Activated CD4-positive, alpha-beta T cell treated with anti-CD3 and anti-CD28 coated beads for 36 hours (primary cell): ENCODE results near the gene PHLPP2. TPM values are rescaled to one million over a fixed set of nuclear protein-coding genes. Genes with fewer than 3 reads are reported as not detected.
"Not testable (repeated sequence)": the region's sequence is repeated elsewhere in the genome, so short reads cannot be mapped to it uniquely, and the experiment has no call there.

Experiments
- ATAC-seq: fragments of 200-7000 bp; cut with Tn5 transposase; one replicate; pipeline ENCODE4 v1.10.0; 2021; ENCODE audit warnings: mild to moderate bottlenecking, moderate library complexity
- CTCF ChIA-PET: fragments of 350-600 bp; sonication (Branson Sonifier 250); formaldehyde crosslinking; loops from one replicate; lab custom pipeline; 2021; ENCODE audit warnings: antibody characterized with exemption; lab: Charles Lee
- POLR2A ChIA-PET: fragments of 350-600 bp; sonication (Branson Sonifier 250); formaldehyde crosslinking; loops from one replicate; lab custom pipeline; 2021; ENCODE audit warnings: antibody characterized with exemption, inconsistent platforms; lab: Charles Lee
- DNase-seq: peaks from one replicate; pipeline ENCODE4 v3.0.0-alpha.2; 2020
- H3K27ac Mint-ChIP-seq: one replicate; pipeline ENCODE4 v1.8.0; 2021; ENCODE audit warnings: mixed read lengths
- H3K27me3 Mint-ChIP-seq: one replicate; pipeline ENCODE4 v1.8.0; 2021; ENCODE audit warnings: mixed read lengths
- H3K36me3 Mint-ChIP-seq: one replicate; pipeline ENCODE4 v1.8.0; 2021; ENCODE audit warnings: low read depth, mixed read lengths
- H3K4me1 Mint-ChIP-seq: one replicate; pipeline ENCODE4 v1.8.0; 2021; ENCODE audit warnings: mixed read lengths
- H3K4me3 Mint-ChIP-seq: one replicate; pipeline ENCODE4 v1.8.0; 2021; ENCODE audit warnings: mild to moderate bottlenecking, moderate library complexity, mixed read lengths
- H3K9me3 Mint-ChIP-seq: one replicate; pipeline ENCODE4 v1.8.0; 2021; ENCODE audit warnings: low read depth, mixed read lengths
- intact Hi-C, 2 experiments: fragments of 100-400 bp; cut with DNase I in 1 of 2; cut with micrococcal nuclease in 1 of 2; formaldehyde crosslinking; loops; one replicate each; pipeline versions ENCODE4 v1.14.2 to v1.15.1; 2022 to 2024; cut with DNase I, micrococcal nuclease
- total RNA-seq, 2 experiments: library from RNA; stranded (reverse); gene quantifications; one replicate each; pipeline ENCODE4 v1.2.3, GENCODE V29; 2021

The PHLPP2 gene
- total RNA-seq, 2 experiments from 2014 or later: 8.8 to 11.2 TPM

DNA sequence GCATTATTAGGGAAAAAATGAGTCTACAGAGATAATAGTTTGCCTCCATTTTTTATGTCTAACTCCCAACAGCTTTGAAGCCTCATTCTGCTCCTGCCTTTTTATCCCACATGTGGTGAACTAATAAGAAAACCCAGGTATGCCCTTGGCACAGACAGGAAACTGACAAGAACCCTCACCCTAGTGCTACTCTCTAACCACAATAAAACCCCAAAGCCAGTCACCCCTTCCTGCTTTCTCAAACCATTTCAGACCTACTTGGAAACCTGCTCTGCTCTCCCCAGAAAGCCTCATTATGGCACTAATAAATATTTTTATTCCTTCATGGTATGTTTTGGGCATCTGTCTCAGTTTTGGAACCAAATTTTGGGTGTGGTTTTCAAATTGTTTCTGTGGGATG is 102.4 kb downstream of the PHLPP2 start:
- ChIA-PET POLR2A (no interaction called here), CTCF (interaction anchor here (2.2 kb wide), 1 partner anchor 11 kb away, joined by 13 read pairs; no protein-coding TSS in a partner anchor)
- H3K9me3 Mint-ChIP-seq: no peaks in the 10 kb centered on the region
- H3K27ac Mint-ChIP-seq: no peak overlapping the region
- peaks cover 18% of the 10 kb centered on the region for H3K27me3 Mint-ChIP-seq
- no peak for ATAC-seq
- no peak overlapping the region for H3K4me3 Mint-ChIP-seq
- H3K36me3 Mint-ChIP-seq: no peaks in the 10 kb centered on the region
- H3K4me1 Mint-ChIP-seq: peaks cover 9% of the 10 kb centered on the region
- no peak for DNase-seq
- intact Hi-C loops: no loop called here

DNA sequence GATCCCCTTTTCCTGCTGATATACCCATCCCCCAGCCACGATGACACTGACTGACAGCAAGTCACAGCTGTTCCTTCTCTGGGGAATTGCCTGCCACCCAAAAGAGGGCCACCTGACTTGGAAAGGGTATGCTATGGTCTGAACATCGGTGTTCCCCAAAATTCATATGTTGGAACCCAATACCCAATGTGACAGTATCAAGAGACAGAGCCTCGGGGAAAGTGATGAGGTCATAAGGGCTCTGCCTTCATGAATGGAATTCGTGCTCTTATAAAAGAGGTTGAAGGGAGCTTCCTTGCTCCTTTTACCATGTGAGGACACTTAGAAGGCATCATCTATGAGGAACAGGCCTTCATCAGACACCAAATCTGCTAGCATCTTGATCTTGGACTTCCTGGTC is 106.1 kb downstream of the PHLPP2 start:
- ChIA-PET POLR2A (no interaction called here), CTCF (interaction anchor here (0.6 to 0.7 kb wide), 3 partner anchors 10 to 482 kb away, joined by 3 to 5 read pairs (median 3); no protein-coding TSS in a partner anchor)
- H3K4me3 Mint-ChIP-seq: no peak overlapping the region
- H3K4me1 Mint-ChIP-seq: peaks cover 7% of the 10 kb centered on the region
- H3K9me3 Mint-ChIP-seq: no peaks in the 10 kb centered on the region
- ATAC-seq: no peak
- intact Hi-C loops: no loop called here
- no peaks in the 10 kb centered on the region for H3K36me3 Mint-ChIP-seq
- no peak for DNase-seq
- H3K27ac Mint-ChIP-seq: no peak overlapping the region
- H3K27me3 Mint-ChIP-seq: peaks cover 14% of the 10 kb centered on the region

DNA sequence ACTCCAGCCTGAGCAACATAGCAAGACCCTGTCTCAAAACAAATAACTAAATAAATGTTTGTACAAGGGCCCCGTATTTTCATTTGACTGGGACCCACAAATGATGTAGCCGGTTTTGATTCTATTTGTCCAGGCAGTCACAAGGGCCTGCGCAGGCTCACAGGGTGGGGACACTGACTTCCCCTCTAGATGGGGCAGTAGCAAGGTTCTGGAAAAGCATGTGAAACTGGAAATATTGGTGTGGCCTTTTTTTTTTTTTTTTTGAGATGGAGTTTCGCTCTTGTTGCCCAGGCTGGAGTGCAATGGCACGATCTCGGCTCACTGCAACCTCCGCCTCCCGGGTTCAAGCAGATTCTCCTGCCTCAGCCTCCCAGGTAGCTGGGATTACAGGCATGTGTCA is 109.5 kb downstream of the PHLPP2 start:
- DNase-seq, H3K9me3 Mint-ChIP-seq, H3K36me3 Mint-ChIP-seq, H3K4me3 Mint-ChIP-seq, POLR2A ChIA-PET, ATAC-seq, H3K4me1 Mint-ChIP-seq, H3K27ac Mint-ChIP-seq: not testable (repeated sequence)
- intact Hi-C loops: loop anchor here in 1 of 2 experiments (5.0 kb wide), 1 partner anchor 113 kb away; no protein-coding TSS in a partner anchor
- CTCF ChIA-PET: interaction anchor here (0.6 to 1.2 kb wide), 3 partner anchors 24 to 29 kb away, joined by 3 to 4 read pairs (median 3); no protein-coding TSS in a partner anchor
- peaks cover 18% of the 10 kb centered on the region for H3K27me3 Mint-ChIP-seq

DNA sequence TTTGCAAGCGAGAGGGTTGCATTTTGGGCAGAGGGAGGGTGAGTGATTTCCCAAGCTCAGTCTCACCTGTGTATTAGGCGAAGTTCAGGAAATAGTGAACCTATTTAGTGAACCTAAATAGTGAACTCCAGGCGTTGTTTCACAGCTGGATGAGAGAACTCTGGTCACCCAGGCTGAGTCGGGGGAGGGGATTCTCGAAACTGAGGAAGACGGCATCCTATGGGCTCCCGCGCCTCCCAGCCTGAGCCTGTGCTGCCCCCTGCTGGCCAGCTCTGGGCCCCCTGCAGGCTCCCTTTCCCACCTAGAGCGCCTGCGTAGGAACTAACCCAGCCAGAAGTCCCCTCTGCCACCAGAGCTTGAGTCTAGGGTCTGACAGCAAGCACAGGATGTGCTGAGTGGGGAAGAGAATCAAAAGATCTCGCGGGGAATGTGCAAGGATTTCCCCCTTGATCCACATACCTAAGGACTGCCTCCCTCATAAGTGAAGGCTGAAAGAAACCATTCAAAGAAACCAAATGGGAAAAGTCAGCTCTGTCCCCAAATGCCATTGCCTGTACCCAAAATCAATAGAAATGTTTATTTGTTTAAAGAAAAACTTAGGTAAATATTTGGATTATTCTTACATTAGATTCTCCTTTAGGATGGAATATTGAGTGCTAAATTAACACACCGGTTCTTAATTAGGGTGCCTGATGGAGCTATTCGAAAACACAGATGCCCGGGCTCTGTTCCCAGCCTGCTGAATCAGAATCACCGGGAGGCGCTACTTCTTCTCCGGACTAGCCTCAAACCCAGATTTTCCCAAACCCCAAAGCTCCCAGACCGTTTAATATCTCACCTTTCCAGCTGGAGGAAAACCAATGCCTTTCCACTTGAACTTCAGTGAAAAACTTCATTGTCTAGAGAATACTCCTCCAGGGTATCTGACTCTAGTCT is 113.3 kb downstream of the PHLPP2 start:
- ATAC-seq (peak; percentile 84), DNase-seq (peak; percentile 90)
- intact Hi-C loops: loop anchor here (1.0 to 5.0 kb wide), 7 partner anchors 46 to 199 kb away; no protein-coding TSS in a partner anchor
- ChIA-PET CTCF (interaction anchor here (0.6 to 4.3 kb wide), 66 partner anchors 9 to 1797 kb away, joined by 3 to 57 read pairs (median 4); partner anchors contain the start of genes TAT and ZNF23), POLR2A (interaction anchor here (1.2 kb wide), 1 partner anchor 46 kb away, joined by 3 read pairs; no protein-coding TSS in a partner anchor)
- Mint-ChIP-seq H3K9me3 (no peaks in the 10 kb centered on the region), H3K36me3 (no peaks in the 10 kb centered on the region), H3K27ac (no peak overlapping the region), H3K27me3 (peaks cover 13% of the 10 kb centered on the region), H3K4me3 (no peak overlapping the region), H3K4me1 (peaks cover 14% of the 10 kb centered on the region)

DNA sequence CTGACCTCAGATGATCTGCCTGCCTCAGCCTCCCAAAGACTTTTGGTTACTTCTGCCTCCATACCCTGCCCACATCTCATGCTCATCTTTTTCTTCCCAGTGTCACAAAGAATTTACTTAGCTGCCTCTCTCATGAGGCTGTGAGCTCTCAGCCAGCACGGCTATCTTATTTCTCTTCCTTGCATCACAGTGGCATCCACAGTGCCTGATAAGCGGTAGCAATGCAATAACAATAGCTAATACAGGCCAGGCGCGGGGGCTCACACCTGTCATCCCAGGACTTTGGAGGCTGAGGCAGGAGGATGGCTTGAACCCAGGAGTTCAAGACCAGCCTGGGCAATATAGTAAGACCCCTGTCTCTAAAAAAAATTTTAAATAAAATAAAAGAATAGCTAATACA is 114.1 kb downstream of the PHLPP2 start:
- CTCF ChIA-PET: interaction anchor here (0.6 to 4.3 kb wide), 46 partner anchors 8 to 458 kb away, joined by 3 to 57 read pairs (median 5); partner anchors contain the start of genes TAT and ZNF23
- Mint-ChIP-seq H3K9me3 (no peaks in the 10 kb centered on the region), H3K4me3 (no peak overlapping the region), H3K27me3 (peaks cover 11% of the 10 kb centered on the region), H3K4me1 (peaks cover 14% of the 10 kb centered on the region), H3K27ac (no peak overlapping the region), H3K36me3 (no peaks in the 10 kb centered on the region)
- intact Hi-C loops: loop anchor here (1.0 to 5.0 kb wide), 4 partner anchors 108 to 198 kb away; no protein-coding TSS in a partner anchor
- ATAC-seq (no peak), DNase-seq (no peak)
- POLR2A ChIA-PET: interaction anchor here (1.2 kb wide), 1 partner anchor 46 kb away, joined by 3 read pairs; no protein-coding TSS in a partner anchor

DNA sequence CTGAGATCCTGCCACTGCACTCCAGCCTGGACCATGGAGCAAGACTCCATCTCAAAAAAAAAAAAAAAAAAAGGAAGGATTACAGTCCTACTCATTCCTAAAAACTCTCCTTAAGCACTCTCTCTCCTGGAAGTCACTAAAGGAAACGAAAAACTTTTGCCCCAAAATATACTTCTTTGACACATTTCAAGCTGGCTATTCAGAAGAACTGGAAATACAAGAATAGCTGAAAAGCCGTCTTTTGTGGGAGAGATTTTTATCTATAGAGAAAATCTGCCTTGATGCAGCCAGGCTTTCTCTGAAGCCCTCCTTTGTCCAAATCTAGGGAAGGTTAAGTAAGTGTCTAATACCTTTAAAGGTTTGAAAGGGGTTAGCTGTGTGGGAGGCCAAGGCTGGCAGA is 115.4 kb downstream of the PHLPP2 start:
- POLR2A ChIA-PET: interaction anchor here (0.7 kb wide), 1 partner anchor 504 kb away, joined by 5 read pairs; no protein-coding TSS in a partner anchor
- H3K27ac Mint-ChIP-seq: no peak overlapping the region

DNA sequence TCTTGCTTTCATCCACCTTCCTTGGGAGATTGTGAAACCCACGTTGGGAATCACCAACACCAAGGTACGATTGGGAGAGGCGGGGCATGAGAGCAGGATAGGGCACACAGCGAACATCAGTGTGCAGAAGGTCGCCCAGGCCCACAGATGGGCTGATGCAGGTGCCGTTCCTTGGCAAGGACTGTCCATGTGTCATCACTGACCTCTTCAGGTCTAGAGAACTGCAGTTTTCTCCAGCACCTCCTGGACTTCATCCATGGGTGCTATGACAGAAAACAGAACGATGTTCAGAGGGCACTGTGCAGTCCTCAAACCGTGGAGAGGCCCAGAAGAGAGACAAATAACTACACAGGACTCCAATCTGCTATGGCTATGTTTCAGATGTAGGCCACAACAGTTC is 123.7 kb downstream of the PHLPP2 start:
- H3K27me3 Mint-ChIP-seq: peaks cover 18% of the 10 kb centered on the region
- ChIA-PET POLR2A (no interaction called here), CTCF (no interaction called here)
- ATAC-seq: no peak
- no peaks in the 10 kb centered on the region for H3K4me1 Mint-ChIP-seq
- intact Hi-C loops: no loop called here
- DNase-seq: no peak
- no peak overlapping the region for H3K4me3 Mint-ChIP-seq
- no peaks in the 10 kb centered on the region for H3K9me3 Mint-ChIP-seq
- H3K36me3 Mint-ChIP-seq: no peaks in the 10 kb centered on the region
- no peak overlapping the region for H3K27ac Mint-ChIP-seq

More for the DNA sequence above, 115.4 kb downstream of the PHLPP2 start:
- Mint-ChIP-seq H3K36me3 (no peaks in the 10 kb centered on the region), H3K4me3 (no peak overlapping the region), H3K27me3 (peaks cover 11% of the 10 kb centered on the region), H3K9me3 (no peaks in the 10 kb centered on the region), H3K4me1 (peaks cover 14% of the 10 kb centered on the region)
- CTCF ChIA-PET: interaction anchor here (0.6 to 4.3 kb wide), 6 partner anchors 16 to 197 kb away, joined by 3 to 57 read pairs (median 4); no protein-coding TSS in a partner anchor
- no peak for DNase-seq
- intact Hi-C loops: no loop called here
- no peak for ATAC-seq

DNA sequence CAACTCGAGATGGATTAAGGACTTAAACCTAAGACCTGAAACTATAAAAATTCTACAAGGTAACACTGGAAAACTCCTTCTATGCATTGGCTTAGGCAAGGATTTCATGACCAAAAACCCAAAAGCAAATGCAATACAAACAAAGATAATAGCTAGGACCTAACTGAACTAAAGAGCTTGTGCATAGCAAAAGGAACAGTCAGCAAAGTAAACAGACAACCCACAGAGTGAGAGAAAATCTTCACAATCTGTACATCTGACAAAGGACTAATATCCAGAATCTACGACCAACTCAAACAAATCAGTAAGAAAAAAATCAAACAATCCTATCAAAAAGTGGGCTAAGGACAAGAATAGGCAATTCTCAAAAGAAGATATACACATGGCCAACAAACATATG is 126.1 kb downstream of the PHLPP2 start:
- ATAC-seq, DNase-seq, POLR2A ChIA-PET, intact Hi-C loops, H3K36me3 Mint-ChIP-seq, H3K4me1 Mint-ChIP-seq, H3K4me3 Mint-ChIP-seq, H3K9me3 Mint-ChIP-seq, H3K27ac Mint-ChIP-seq: not testable (repeated sequence)
- CTCF ChIA-PET: interaction anchor here (2.9 kb wide), 1 partner anchor 13 kb away, joined by 9 read pairs; no protein-coding TSS in a partner anchor
- peaks cover 26% of the 10 kb centered on the region for H3K27me3 Mint-ChIP-seq

DNA sequence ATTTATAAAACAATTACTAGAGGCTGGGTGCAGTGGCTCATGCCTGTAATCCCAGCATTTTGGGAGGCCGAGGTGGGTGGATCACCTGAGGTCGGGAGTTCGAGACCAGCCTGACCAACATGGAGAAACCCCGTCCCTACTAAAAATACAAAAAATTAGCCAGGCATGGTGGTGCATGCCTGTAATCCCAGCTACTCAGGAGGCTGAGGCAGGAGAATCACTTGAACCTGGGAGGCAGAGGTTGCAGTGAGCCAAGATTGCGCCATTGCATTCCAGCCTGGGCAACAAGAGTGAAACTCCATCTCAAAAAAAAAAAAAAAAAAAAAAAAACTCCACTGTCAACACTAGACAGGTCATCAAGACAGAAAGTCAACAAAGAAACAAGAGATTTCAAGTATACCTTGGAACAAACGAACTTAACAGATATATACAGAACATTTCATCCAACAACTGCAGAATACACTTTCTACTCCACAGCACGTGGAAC is 129.1 kb downstream of the PHLPP2 start:
- H3K9me3 Mint-ChIP-seq, POLR2A ChIA-PET, H3K4me3 Mint-ChIP-seq, CTCF ChIA-PET, intact Hi-C loops, DNase-seq, H3K4me1 Mint-ChIP-seq, H3K36me3 Mint-ChIP-seq, H3K27ac Mint-ChIP-seq, ATAC-seq: not testable (repeated sequence)
- H3K27me3 Mint-ChIP-seq: peaks cover 38% of the 10 kb centered on the region
